NCI-H446 (cell line): Measurements from ENCODE around the gene OR52M1.

Experiments
- DNase-seq, 2 experiments: peaks; one replicate each; lab custom pipeline; 2025; lab: John Stamatoyannopoulos, UW

Gene OR52M1

DNA sequence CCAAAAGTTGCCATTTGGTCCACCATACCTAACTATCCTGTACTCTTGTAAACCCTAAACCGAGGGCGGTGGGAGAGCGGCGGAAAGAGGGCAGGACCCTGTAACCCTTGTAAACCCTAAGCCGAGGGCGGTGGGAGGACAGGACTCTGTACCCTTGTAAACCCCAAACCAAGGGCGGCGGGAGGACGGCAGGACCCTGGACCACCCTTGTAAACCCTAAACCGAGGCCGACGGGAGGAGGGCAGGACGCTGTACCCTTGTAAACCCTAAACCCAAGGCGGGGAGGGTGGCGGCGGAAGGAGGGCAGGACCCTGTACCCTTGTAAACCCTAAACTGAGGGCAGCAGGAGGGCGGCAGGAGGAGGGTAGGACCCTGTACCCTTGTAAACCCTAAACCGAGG, 24.1 kb downstream of the OR52M1 start:
- no peak for DNase-seq

DNA sequence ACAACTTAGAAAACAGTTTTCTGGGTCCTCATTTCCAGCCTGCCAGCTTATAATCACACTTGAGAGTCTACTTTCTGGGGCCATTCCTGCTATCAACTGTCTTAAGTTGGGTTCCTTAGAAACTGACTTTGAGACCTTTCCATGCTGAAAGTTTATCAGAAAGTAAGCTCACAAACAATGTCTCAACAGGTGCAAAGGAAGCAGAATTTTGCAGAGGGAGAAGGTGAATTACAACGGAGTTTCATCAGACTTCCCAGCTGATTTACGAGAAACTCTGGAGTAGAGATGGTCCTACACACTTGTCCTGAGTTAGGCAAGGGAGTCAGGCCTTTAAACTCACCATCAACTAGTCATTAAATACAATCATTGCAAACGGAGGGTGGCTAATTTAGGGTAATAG, 31.9 kb downstream of the OR52M1 start:
- no peak for DNase-seq

DNA sequence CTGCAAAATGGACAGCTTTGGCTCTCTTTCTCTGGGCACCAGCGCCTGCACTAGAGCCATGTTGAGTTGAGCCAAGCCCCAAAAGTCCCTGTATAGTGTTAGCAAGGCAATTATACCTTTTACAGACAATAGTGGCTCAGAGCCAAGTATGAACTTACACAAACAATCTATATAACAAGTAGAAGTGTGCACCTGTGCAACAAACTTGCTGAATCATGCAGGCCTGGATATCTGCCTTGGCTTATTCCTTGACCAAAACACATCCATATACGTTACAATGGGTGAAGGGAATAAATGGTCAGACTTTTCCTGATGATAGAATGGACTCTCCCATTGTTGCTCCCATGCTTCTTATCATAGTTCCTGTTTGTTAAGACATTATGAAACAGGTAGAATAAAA, 32.8 kb downstream of the OR52M1 start:
- DNase-seq: no peak

DNA sequence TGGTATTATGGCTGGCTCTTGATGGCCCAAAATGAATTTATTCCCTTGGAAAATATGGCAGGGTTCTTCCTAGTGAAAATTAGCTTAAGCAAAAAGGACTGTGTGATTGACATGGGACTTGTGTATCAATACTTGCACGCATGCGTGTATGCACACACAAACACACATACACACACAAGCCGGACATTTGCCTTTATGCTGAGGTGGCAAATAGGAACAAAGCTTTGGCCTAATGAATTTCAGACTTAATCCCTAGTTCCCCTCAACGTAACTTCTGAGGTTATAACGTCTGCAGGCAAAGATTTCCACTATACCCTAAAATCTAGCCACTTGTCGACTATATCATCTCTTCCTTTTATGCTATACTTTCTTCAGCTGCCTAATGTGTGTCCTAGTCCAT, 33.6 kb downstream of the OR52M1 start:
- no peak for DNase-seq

DNA sequence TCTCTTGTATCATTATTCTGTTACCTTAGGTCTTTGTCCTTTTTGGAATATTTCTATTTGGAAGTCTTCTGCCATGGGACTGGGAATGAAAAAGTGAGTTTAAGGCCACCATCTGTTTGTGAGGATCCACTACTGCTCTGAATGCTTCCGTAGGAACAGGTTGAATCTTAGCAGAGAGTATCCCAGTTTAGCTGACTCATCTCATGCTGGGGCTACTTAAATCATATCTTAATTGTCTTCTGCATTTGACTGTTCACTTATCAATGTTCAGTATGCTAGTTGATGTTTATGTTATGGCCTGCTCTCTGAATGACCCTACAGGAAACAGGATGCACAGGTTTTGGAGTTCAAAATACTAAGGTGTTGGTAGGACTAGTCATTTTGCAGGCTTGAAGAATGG, 35.1 kb downstream of the OR52M1 start:
- DNase-seq: no peak

DNA sequence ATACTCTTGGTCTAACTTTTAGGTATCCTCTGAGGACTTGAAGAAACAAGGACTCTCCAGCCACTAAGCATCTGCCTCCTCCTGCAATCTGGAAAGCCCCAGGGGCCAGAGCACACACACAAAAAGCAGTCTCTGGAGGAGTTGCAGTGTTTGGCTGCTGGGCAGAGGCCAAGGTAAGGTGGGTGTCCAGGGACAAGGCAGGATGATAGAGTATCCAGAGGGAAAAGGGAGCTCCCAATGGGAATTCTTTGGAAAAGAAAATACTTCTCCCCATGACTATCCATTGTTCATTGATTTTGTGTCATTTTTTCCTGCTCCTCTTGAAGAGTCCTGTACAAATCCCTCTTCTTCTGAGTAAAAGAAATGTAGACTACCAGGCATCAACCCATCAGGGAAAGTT, 36.5 kb downstream of the OR52M1 start, which contains the start of gene OR52I2:
OR52I2 (plus strand) TSS at position 301 of the 400 bp plus-strand sequence.
- DNase-seq: no peak

DNA sequence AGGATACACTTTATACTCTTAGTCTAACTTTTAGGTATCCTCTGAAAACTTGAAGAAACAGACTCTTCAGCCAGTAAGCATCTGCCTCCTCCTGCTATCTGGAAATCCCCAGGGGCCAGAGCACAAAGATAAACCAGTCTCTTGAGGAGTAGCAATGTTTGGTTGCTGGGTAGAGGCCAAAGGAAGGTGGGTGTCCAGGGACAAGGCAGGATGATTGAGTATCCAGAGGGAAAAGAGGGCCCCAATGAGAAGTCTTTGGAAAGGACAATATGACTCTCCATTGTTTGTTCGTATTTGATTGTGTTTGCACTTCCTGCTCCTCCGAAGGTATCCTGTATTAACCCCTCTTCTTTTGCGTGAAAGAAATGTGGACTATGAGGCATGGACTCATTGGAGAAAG, 44.0 kb downstream of the OR52M1 start:
- DNase-seq: no peak

DNA sequence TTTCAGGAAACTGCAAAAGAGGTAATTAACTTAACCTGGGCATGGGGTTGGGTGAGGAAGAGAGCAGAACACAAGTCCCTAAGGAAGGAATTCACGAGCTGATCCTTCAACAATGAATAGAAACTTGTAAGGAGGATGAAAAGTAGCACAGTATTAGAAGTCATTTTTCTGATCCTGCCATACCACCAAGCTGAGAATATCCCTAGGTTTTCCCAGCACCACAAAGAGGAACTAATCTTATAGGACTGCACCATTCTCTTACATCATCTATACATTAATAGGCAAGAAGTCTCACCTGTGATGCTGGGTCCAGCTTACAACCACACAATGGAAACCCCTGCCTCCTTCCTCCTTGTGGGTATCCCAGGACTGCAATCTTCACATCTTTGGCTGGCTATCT, 48.7 kb downstream of the OR52M1 start, which contains the start of gene OR52I1:
OR52I1 (plus strand) TSS at position 301 of the 400 bp plus-strand sequence; CDS start at position 301, 0 bp downstream.
- no peak for DNase-seq
